ENCODE data around the gene FUOM. TPM values are rescaled to one million over a fixed set of nuclear protein-coding genes. Genes with fewer than 3 reads are reported as not detected.

The FUOM gene
- total and polyA plus RNA-seq, 2 donors (not counting 3 experiments of a cell fraction or from before 2014, with no cell fraction given), result 17.4 to 33.9 TPM

- dilution Hi-C loops (cut with MboI; ENCODE audit: extremely low pct_ligation_motif_present, low sequenced_read_pairs) (no loop called here), intact Hi-C loops (cut with micrococcal nuclease) (no loop called here)
- Histone ChIP-seq H3K4me1 (ENCODE audit: control insufficient read depth, extremely low read depth, insufficient read depth, low read length) (no peaks in the 10 kb centered on the region), H3K9me3 (replicated peaks; ENCODE audit: control insufficient read depth, insufficient read depth, low read length) (no peaks in the 10 kb centered on the region), H2AFZ (ENCODE audit: low read depth, low read length) (no peak overlapping the region), H3K9me1 (replicated peaks; ENCODE audit: control insufficient read depth, extremely low read depth, insufficient read depth, low read length) (no peaks in the 10 kb centered on the region), H3K36me3 (ENCODE audit: control insufficient read depth in 2 of 2, extremely low read depth in 1 of 2, insufficient read depth in 2 of 2, low read length in 2 of 2) (no peaks in the 10 kb centered on the region), H3K4me2 (ENCODE audit: insufficient read depth, low read length) (no peak overlapping the region), H3K79me2 (ENCODE audit: control insufficient read depth, insufficient read depth, low read length) (no peaks in the 10 kb centered on the region), H3K9ac (replicated peaks; ENCODE audit: extremely low read depth, insufficient read depth, low read length) (no peak overlapping the region), H4K20me1 (replicated peaks; ENCODE audit: control insufficient read depth, extremely low read depth, insufficient read depth, low read length) (no peaks in the 10 kb centered on the region), H3K4me3 (replicated peaks in 1 of 3; ENCODE audit: insufficient read depth in 1 of 3, low read depth in 1 of 3, low read length in 3 of 3) (no peak overlapping the region), H3K27me3 (ENCODE audit: control insufficient read depth in 2 of 2, insufficient read depth in 2 of 2, low read length in 2 of 2) (no peaks in the 10 kb centered on the region), H3K27ac (ENCODE audit: insufficient read depth, low read depth, low read length) (no peak overlapping the region)
- FAIRE-seq, result no peak
- ChIA-PET CTCF (no interaction called here), POLR2A (no interaction called here)
- BruUV-seq (replicated peaks), result no TSS peak
- DNase-seq (ENCODE audit: low read depth, low spot score), result no peak
- TF ChIP-seq JUN (IDR thresholded peaks at IDR 0.05; ENCODE audit: borderline replicate concordance, insufficient read depth, insufficient read length, low read depth), result no peak
- TF ChIP-seq CTCF (IDR thresholded peaks at IDR 0.05; ENCODE audit: extremely low read depth in 1 of 2, insufficient read depth in 1 of 2, low read depth in 1 of 2, low read length in 2 of 2), result no peak
- no peak for TF ChIP-seq EZH2 (IDR thresholded peaks at IDR 0.05; ENCODE audit: borderline replicate concordance, low read depth, low read length, severe bottlenecking)
Observed at GRCh38 chr10:133350950-133351329, 6.9 kb downstream of the FUOM start.

GRCh38 chr10:133350283-133350949 lies 7.4 kb downstream of the FUOM start:
- no TSS peak for BruUV-seq (replicated peaks)
- Histone ChIP-seq H3K4me3 (replicated peaks in 1 of 3; ENCODE audit: insufficient read depth in 1 of 3, low read depth in 1 of 3, low read length in 3 of 3) (no peak overlapping the region), H2AFZ (ENCODE audit: low read depth, low read length) (no peak overlapping the region), H3K9ac (replicated peaks; ENCODE audit: extremely low read depth, insufficient read depth, low read length) (no peak overlapping the region), H3K36me3 (ENCODE audit: control insufficient read depth in 2 of 2, extremely low read depth in 1 of 2, insufficient read depth in 2 of 2, low read length in 2 of 2) (no peaks in the 10 kb centered on the region), H3K27ac (ENCODE audit: insufficient read depth, low read depth, low read length) (no peak overlapping the region), H3K27me3 (ENCODE audit: control insufficient read depth in 2 of 2, insufficient read depth in 2 of 2, low read length in 2 of 2) (no peaks in the 10 kb centered on the region), H3K4me2 (ENCODE audit: insufficient read depth, low read length) (no peak overlapping the region), H3K4me1 (ENCODE audit: control insufficient read depth, extremely low read depth, insufficient read depth, low read length) (no peaks in the 10 kb centered on the region), H3K9me1 (replicated peaks; ENCODE audit: control insufficient read depth, extremely low read depth, insufficient read depth, low read length) (no peaks in the 10 kb centered on the region), H4K20me1 (replicated peaks; ENCODE audit: control insufficient read depth, extremely low read depth, insufficient read depth, low read length) (no peaks in the 10 kb centered on the region), H3K9me3 (replicated peaks; ENCODE audit: control insufficient read depth, insufficient read depth, low read length) (no peaks in the 10 kb centered on the region), H3K79me2 (ENCODE audit: control insufficient read depth, insufficient read depth, low read length) (no peaks in the 10 kb centered on the region)
- dilution Hi-C loops (cut with MboI; ENCODE audit: extremely low pct_ligation_motif_present, low sequenced_read_pairs), result no loop called here
- intact Hi-C loops (cut with micrococcal nuclease), result no loop called here
- TF ChIP-seq FOS (IDR thresholded peaks at IDR 0.05; ENCODE audit: borderline replicate concordance, insufficient read depth, low read length) (no peak), EZH2 (IDR thresholded peaks at IDR 0.05; ENCODE audit: borderline replicate concordance, low read depth, low read length, severe bottlenecking) (no peak)
- FAIRE-seq, result no peak
- DNase-seq (ENCODE audit: low read depth, low spot score), result no peak
- ChIA-PET CTCF (no interaction called here), POLR2A (no interaction called here)

All from endothelial cell of umbilical vein (primary cell).